Neuronal stem cell (in vitro differentiated cells): Measurements from ENCODE around the gene MYO15A.

Source experiments
- DNase-seq: peaks from one replicate; pipeline ENCODE4 v3.0.0-alpha.2; 2013; ENCODE audit warnings: low spot score
- H2AFZ ChIP-seq: one replicate; pipeline ENCODE4 v1.6.1; 2013; ENCODE audit warnings: mild to moderate bottlenecking, low read length, inconsistent platforms
- H2AK5ac ChIP-seq: 2 replicates; pipeline ENCODE4 v1.6.1; 2013; ENCODE audit warnings: low read depth, mild to moderate bottlenecking, inconsistent platforms, low read length, moderate library complexity, mixed read lengths
- H2BK120ac ChIP-seq: 2 replicates; pipeline ENCODE4 v1.6.1; 2013; ENCODE audit warnings: low read depth, mild to moderate bottlenecking, inconsistent platforms, low read length, moderate library complexity, mixed read lengths
- H2BK12ac ChIP-seq: one replicate; pipeline ENCODE4 v1.6.1; 2013; ENCODE audit warnings: low read length, inconsistent platforms
- H2BK15ac ChIP-seq: 2 replicates; pipeline ENCODE4 v1.6.1; 2013; ENCODE audit warnings: mild to moderate bottlenecking, low read length, inconsistent platforms, mixed read lengths
- H2BK5ac ChIP-seq: one replicate; pipeline ENCODE4 v1.6.1; 2013; ENCODE audit warnings: inconsistent platforms, mild to moderate bottlenecking, low read length, moderate library complexity
- H3K14ac ChIP-seq: one replicate; pipeline ENCODE4 v1.6.1; 2013; ENCODE audit warnings: low read length, inconsistent platforms
- H3K18ac ChIP-seq: 2 replicates; pipeline ENCODE4 v1.6.1; 2013; ENCODE audit warnings: low read length, inconsistent platforms
- H3K23ac ChIP-seq: 2 replicates; pipeline ENCODE4 v1.6.1; 2013; ENCODE audit warnings: low read depth, mild to moderate bottlenecking, mixed read lengths, low read length, inconsistent platforms; ENCODE audit not compliant: poor library complexity
- H3K27ac ChIP-seq: replicated peaks from 3 replicates; pipeline ENCODE4 v1.5.1; 2013; ENCODE audit warnings: low read length, inconsistent platforms
- H3K27me3 ChIP-seq, 3 experiments: 2 replicates each; pipeline ENCODE4 v1.6.1; 2013; ENCODE audit warnings: low read length in 3 of 3, mild to moderate bottlenecking in 2 of 3, inconsistent platforms in 1 of 3, low read depth in 1 of 3, mixed read lengths in 1 of 3, moderate library complexity in 1 of 3; ENCODE audit not compliant: control insufficient read depth in 3 of 3, insufficient read depth in 3 of 3
- H3K36me3 ChIP-seq, 2 donors: replicated peaks in 1 of 2; 2 replicates each; pipeline ENCODE4 v1.6.1; 2013; ENCODE audit warnings: low read length in 2 of 2; ENCODE audit not compliant: control insufficient read depth in 2 of 2, insufficient read depth in 2 of 2
- H3K4ac ChIP-seq: 2 replicates; pipeline ENCODE4 v1.6.1; 2013; ENCODE audit warnings: inconsistent platforms, mild to moderate bottlenecking, low read length, moderate library complexity
- H3K4me1 ChIP-seq, 2 donors: 1 replicate in 1 of 2; 2 replicates in 1 of 2; pipeline ENCODE4 v1.6.1; 2013; ENCODE audit warnings: low read length in 2 of 2, low read depth in 1 of 2; ENCODE audit not compliant: control insufficient read depth in 2 of 2, insufficient read depth in 1 of 2
- H3K4me2 ChIP-seq: one replicate; pipeline ENCODE4 v1.6.1; 2013; ENCODE audit warnings: mild to moderate bottlenecking, low read length, inconsistent platforms; ENCODE audit not compliant: insufficient read depth, poor library complexity, severe bottlenecking
- H3K4me3 ChIP-seq, 2 donors: 2 replicates each; pipeline ENCODE4 v1.5.1; 2013; ENCODE audit warnings: low read length in 2 of 2, mild to moderate bottlenecking in 2 of 2, inconsistent platforms in 1 of 2, moderate library complexity in 1 of 2
- H3K79me1 ChIP-seq: one replicate; pipeline ENCODE4 v1.6.1; 2013; ENCODE audit warnings: low read depth, mild to moderate bottlenecking, inconsistent platforms, low read length, moderate library complexity
- H3K9ac ChIP-seq: one replicate; pipeline ENCODE4 v1.6.1; 2013; ENCODE audit warnings: mild to moderate bottlenecking, low read depth, low read length, inconsistent platforms; ENCODE audit not compliant: poor library complexity
- H3K9me3 ChIP-seq, 2 donors: replicated peaks in 1 of 2; 2 replicates each; pipeline versions ENCODE3 to v1.6.1; 2013; ENCODE audit warnings: low read length in 2 of 2, mild to moderate bottlenecking in 2 of 2, inconsistent platforms in 1 of 2, low read depth in 1 of 2, mixed read lengths in 1 of 2, moderate library complexity in 1 of 2; ENCODE audit not compliant: control insufficient read depth in 2 of 2, insufficient read depth in 1 of 2
- H4K8ac ChIP-seq: one replicate; pipeline ENCODE4 v1.6.1; 2013; ENCODE audit warnings: low read depth, mild to moderate bottlenecking, inconsistent platforms, low read length, moderate library complexity
- H4K91ac ChIP-seq: one replicate; pipeline ENCODE4 v1.6.1; 2013; ENCODE audit warnings: low read length, low read depth, mild to moderate bottlenecking, inconsistent platforms; ENCODE audit not compliant: poor library complexity
- WGBS, 2 donors: extraction: QIAGEN DNeasy Blood & Tissue Kit; methylation state at CpG; one replicate each; pipeline ENCODE4 v1.1.7; 2013; ENCODE audit warnings: missing lambda C conversion rate in 2 of 2, mixed read lengths in 1 of 2; ENCODE audit not compliant: insufficient read length in 2 of 2, insufficient replicate concordance in 1 of 2; ENCODE audit errors: extremely low coverage in 2 of 2; 5-methylcytosine and 5-hydroxymethylcytosine counted together

MYO15A gene

DNA sequence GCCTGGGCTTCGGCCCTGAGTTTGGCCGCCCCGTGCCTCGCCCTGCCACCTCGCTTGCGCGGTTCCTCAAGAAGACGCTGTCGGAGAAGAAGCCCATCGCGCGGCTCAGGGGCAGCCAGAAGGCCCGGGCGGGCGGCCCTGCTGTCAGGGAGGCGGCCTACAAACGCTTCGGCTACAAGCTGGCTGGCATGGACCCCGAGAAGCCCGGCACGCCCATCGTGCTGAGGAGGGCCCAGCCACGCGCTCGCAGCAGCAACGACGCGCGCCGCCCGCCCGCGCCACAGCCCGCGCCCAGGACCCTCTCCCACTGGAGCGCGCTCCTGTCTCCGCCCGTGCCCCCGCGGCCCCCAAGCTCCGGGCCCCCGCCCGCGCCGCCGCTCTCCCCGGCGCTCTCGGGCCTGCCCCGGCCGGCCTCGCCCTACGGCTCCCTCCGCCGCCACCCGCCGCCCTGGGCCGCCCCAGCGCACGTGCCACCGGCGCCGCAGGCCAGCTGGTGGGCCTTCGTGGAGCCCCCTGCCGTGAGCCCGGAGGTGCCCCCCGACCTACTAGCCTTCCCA is 12.0 kb downstream of the MYO15A start:
- Histone ChIP-seq H3K4me2 (no peak overlapping the region), H2BK15ac (peak overlapping the region; percentile 18), H2BK12ac (no peak overlapping the region), H3K36me3 (no peaks in the 10 kb centered on the region), H3K79me1 (no peaks in the 10 kb centered on the region), H3K9ac (no peak overlapping the region), H3K18ac (peak overlapping the region; percentile 22), H2BK120ac (no peak overlapping the region), H3K9me3 (peaks cover 14 to 17% of the 10 kb centered on the region in 2 donors), H3K23ac (no peak overlapping the region), H3K14ac (no peak overlapping the region), H3K4me3 (no peak overlapping the region), H3K27ac (no peak overlapping the region), H2BK5ac (no peak overlapping the region), H3K4me1 (peaks cover 6 to 8% of the 10 kb centered on the region in 2 donors), H4K8ac (no peak overlapping the region), H3K27me3 (peaks cover 0 to 15% (median 0%) of the 10 kb centered on the region in 3 experiments), H3K4ac (no peak overlapping the region), H4K91ac (no peak overlapping the region), H2AFZ (no peak overlapping the region), H2AK5ac (peak overlapping the region; percentile 76)
- no CpG with 5 or more reads among the region's 68 CpGs for WGBS, 2 donors
- DNase-seq, result no peak

DNA sequence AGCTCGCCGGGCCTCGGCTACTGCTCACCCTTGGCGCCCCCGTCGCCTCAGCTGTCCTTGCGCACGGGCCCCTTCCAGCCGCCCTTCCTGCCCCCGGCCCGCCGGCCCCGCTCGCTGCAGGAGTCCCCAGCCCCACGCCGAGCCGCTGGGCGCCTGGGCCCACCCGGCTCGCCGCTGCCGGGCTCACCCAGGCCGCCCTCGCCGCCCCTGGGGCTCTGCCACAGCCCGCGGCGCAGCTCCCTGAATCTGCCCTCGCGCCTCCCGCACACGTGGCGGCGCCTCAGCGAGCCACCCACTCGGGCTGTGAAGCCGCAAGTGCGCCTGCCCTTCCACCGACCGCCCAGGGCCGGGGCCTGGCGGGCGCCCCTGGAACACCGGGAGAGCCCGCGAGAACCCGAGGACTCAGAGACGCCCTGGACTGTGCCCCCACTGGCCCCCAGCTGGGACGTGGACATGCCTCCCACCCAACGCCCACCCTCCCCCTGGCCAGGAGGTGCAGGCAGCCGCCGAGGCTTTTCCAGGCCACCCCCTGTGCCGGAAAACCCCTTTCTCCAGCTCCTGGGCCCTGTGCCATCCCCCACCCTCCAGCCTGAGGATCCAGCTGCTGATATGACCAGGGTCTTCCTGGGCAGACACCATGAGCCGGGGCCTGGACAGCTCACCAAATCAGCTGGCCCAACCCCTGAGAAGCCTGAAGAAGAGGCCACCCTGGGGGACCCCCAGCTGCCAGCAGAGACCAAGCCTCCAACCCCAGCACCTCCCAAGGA is 12.8 kb downstream of the MYO15A start:
- H4K91ac ChIP-seq, result no peak overlapping the region
- no CpG with 5 or more reads among the region's 54 CpGs for whole genome bisulfite sequencing, 2 donors

DNA sequence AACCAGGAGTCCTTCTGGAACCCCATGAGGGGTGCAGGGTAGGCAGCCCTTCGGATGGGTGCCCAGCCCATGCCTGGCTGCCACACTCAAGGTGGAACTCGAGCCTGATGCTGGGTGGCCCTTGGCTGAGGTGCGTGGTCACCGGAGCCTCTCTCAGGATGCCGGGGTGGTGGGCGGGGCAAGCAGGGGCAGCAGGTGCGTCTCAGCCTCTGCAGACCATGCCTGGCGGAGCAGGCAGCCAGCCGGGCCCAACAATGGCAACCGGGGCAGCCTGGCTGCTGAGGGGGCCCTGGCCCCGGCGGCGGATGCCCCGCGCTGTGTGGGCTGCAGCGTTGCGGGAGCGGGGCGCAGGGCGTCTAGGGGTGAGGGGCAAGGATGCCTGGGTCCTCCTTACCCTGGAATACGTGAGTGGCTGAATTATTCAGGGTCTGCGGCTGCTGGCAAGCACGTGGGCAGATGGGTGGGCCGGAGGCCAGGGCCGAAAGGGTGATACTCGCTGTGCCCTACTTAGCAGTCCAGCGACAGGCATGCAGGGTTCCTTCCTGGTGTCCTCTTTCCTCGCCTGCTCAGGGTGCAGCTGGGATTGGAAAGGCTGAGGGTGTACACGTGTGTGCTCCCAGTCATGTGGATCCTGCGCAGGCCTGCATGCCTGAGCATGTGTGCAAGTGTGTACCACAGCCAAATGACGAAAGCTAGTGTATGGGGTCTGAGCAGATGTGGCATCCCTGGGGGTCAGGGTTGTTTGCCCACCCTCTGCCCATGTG is 14.6 kb downstream of the MYO15A start:
- WGBS, 2 donors, result no CpG with 5 or more reads among the region's 31 CpGs
- Histone ChIP-seq H2BK12ac (no peak overlapping the region), H2AFZ (no peak overlapping the region)

More for the DNA sequence above, 12.8 kb downstream of the MYO15A start:
- H3K27me3 ChIP-seq, result peaks cover 0 to 15% (median 0%) of the 10 kb centered on the region in 3 experiments
- H2AK5ac ChIP-seq, result peak overlapping the region; percentile 66
- H3K79me1 ChIP-seq, result no peaks in the 10 kb centered on the region
- H3K9ac ChIP-seq, result no peak overlapping the region
- no peak overlapping the region for H3K23ac ChIP-seq
- H3K4me1 ChIP-seq, result peaks cover 6 to 7% of the 10 kb centered on the region in 2 donors
- H2AFZ ChIP-seq, result no peak overlapping the region
- no peak overlapping the region for H3K4ac ChIP-seq
- DNase-seq, result no peak
- no peak overlapping the region for H3K4me2 ChIP-seq
- H3K18ac ChIP-seq, result no peak overlapping the region
- H2BK120ac ChIP-seq, result no peak overlapping the region
- no peak overlapping the region for H3K14ac ChIP-seq
- H2BK5ac ChIP-seq, result peak overlapping the region; percentile 2
- H3K9me3 ChIP-seq, result peaks cover 14 to 17% of the 10 kb centered on the region in 2 donors
- H2BK15ac ChIP-seq, result peak overlapping the region; percentile 19
- no peak overlapping the region for H3K27ac ChIP-seq
- no peak overlapping the region for H4K8ac ChIP-seq
- no peaks in the 10 kb centered on the region for H3K36me3 ChIP-seq
- H2BK12ac ChIP-seq, result no peak overlapping the region
- no peak overlapping the region for H3K4me3 ChIP-seq

More for the DNA sequence above, 14.6 kb downstream of the MYO15A start:
- H3K18ac ChIP-seq, result peak overlapping the region; percentile 81
- no peak overlapping the region for H3K27ac ChIP-seq
- peaks cover 0 to 29% (median 0%) of the 10 kb centered on the region in 3 experiments for H3K27me3 ChIP-seq
- peak overlapping the region; percentile 66 for H4K8ac ChIP-seq
- no peak overlapping the region for H2AK5ac ChIP-seq
- no peak overlapping the region for H4K91ac ChIP-seq
- no peak overlapping the region for H3K4me2 ChIP-seq
- H3K4me1 ChIP-seq, result peaks cover 2% of the 10 kb centered on the region in 2 donors
- no peak overlapping the region for H2BK15ac ChIP-seq
- no peaks in the 10 kb centered on the region for H3K79me1 ChIP-seq
- no peak overlapping the region for H2BK5ac ChIP-seq
- H3K9ac ChIP-seq, result peak overlapping the region; percentile 2
- H2BK120ac ChIP-seq, result peak overlapping the region; percentile 75
- H3K14ac ChIP-seq, result peak overlapping the region; percentile 31
- H3K4me3 ChIP-seq, result peak overlapping the region in 1 of 2 donors; percentile 21
- peak overlapping the region; percentile 34 for H3K23ac ChIP-seq
- H3K36me3 ChIP-seq, result no peaks in the 10 kb centered on the region
- DNase-seq, result no peak
- H3K9me3 ChIP-seq, result peaks cover 14 to 17% of the 10 kb centered on the region in 2 donors
- no peak overlapping the region for H3K4ac ChIP-seq
